Measurements from ENCODE around the gene MBTPS1.

Gene MBTPS1

DNA sequence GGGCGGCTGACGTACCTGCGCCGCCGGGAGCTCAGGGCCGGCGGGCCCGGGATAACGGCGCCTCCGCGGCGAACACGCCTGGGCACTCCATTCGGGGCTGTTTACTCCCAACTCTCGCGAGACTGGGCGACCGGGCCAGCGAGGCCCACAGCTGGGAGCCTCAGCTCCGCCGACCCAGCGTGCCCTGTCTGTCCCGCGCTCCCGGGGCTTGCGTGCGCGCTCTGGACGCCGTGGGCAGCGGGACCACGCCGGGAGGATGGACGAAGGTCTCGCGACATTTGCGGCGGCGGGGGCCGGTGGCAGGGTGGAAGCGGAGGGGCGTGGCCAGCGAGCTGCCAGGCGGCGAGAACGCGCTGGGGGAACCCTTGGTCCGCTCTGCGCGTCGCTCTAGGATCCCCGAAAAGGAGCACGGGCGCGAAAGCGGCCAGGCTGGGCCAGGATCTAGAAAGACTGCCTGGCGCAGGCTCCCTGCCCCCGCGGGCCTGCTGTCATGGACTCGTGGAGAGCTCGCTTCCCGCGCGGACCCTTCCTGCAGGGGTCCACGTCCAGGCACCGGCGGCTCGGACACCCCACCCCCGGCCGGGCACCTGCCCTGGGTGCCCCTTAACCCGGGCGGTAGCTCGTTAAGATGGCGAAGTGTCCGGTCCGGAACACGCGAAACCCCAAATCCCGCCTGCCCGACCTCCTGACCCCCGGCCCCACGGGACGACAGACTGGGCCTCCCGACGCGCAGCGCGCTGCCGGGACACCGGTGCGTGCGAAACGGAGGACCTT is at the start of gene MBTPS1:
Gene MBTPS1 (minus strand): TSS at position 223 of the 774 bp plus-strand sequence. CDS start 15,159 bp downstream, outside the sequence.
- no peaks in the 10 kb centered on the region for H3K9me3 Mint-ChIP-seq
- no peaks in the 10 kb centered on the region for H3K27me3 Mint-ChIP-seq
- H3K27ac Mint-ChIP-seq: peak within 1 kb of the TSS; percentile 96 to 99

DNA sequence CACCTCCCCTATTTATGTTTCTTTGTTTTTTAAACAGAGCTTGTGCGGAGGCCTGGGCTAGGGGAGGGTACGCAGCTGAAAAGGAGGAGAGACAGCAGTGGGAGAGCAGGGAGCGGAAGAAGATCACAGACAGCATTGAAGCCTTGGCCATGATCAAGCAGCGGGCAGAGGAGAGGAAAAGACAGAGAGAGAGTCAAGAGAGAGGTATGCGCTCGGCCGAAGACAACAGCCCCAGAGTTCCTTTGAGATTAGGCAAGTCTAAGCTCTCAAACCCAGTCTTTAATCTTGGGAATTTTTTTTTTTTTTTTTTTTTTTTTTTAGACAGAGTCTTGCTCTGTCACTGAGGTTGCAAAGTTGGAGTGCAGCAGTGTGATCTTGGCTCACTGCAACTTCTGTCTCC is 49.0 kb upstream of the MBTPS1 start:
- Mint-ChIP-seq H3K9me3 (no peaks in the 10 kb centered on the region), H3K27ac (no peak overlapping the region)
- no peak for ATAC-seq

More for the DNA sequence above, at the start of gene MBTPS1:
- peak; percentile 96 for ATAC-seq
- Mint-ChIP-seq H3K4me1 (peaks cover 23% of the 10 kb centered on the region), H3K4me3 (peak within 1 kb of the TSS; percentile 95 to 96)
- DNase-seq: peak; percentile 99 to 100

DNA sequence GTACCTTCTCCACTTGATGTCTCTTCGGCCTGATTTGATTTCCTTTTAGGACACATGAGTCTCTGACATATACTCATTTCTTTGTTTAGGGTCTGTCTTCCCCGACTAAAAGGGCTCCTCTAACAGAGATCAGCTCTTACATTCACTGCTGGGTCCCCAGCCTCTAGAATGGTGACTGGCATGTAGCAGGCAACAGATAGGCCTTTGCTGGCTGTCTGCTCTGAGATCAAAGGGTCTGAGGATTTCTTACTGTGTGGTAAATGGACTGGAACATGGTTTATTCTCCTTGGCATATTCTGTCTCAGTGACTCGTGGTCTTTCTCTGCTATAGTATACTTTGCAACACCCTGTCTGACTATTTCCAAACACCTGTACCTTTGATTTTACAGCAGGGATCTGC is 45.1 kb upstream of the MBTPS1 start:
- no peaks in the 10 kb centered on the region for H3K9me3 Mint-ChIP-seq
- DNase-seq (no peak), ATAC-seq (no peak)
- H3K27ac Mint-ChIP-seq: no peak overlapping the region
- peaks cover 11% of the 10 kb centered on the region for H3K4me1 Mint-ChIP-seq
- H3K27me3 Mint-ChIP-seq: peaks cover 52% of the 10 kb centered on the region
- no peak overlapping the region for H3K4me3 Mint-ChIP-seq

More for the DNA sequence above, 49.0 kb upstream of the MBTPS1 start:
- peaks cover 39% of the 10 kb centered on the region for H3K27me3 Mint-ChIP-seq
- no peak overlapping the region for H3K4me3 Mint-ChIP-seq
- no peaks in the 10 kb centered on the region for H3K4me1 Mint-ChIP-seq
- DNase-seq: no peak

DNA sequence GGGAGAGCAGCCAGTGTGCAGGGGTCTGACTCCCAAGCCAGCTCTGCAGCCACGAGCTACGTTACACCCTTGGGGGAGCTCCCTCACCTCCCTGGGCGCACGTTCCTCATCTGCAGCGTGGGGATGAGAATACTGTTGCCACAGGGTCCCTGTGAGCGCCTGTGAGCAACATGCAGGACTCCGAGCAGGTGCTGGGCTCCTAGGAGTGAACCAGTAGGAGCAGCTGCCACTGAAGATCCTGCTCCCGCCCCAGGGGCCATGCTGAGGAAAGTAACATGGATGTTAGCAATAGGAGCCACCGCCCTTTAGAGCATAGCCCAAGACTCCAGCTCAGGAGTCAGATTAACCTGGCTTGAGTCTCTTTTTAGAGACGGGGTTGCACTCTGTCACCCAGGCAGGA is 44.3 kb upstream of the MBTPS1 start:
- peaks cover 17% of the 10 kb centered on the region for H3K4me1 Mint-ChIP-seq
- no peak overlapping the region for H3K4me3 Mint-ChIP-seq
- DNase-seq (no peak), ATAC-seq (no peak)
- H3K9me3 Mint-ChIP-seq: no peaks in the 10 kb centered on the region
- peaks cover 59% of the 10 kb centered on the region for H3K27me3 Mint-ChIP-seq
- H3K27ac Mint-ChIP-seq: no peak overlapping the region

DNA sequence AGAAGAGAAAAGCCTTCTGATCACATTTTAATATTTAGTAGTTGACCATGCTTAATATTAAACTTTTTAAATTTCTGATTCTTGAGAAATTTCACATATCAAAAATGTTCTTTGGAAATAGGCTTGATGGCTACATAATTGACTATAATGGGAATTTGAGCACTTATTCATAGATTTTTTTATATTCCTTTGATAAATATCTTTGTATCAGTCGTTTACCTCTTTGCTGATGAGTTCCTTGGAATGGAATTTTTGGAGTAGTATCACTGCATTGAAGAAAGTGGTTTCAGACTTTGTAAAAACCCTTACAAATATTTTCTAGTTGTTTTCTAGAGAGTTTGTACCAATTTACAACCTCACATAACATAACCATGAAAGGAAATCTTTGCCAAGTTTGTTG is 43.1 kb upstream of the MBTPS1 start:
- no peak overlapping the region for H3K27ac Mint-ChIP-seq
- no peak for ATAC-seq
- no peak for DNase-seq
- no peaks in the 10 kb centered on the region for H3K9me3 Mint-ChIP-seq
- peaks cover 56% of the 10 kb centered on the region for H3K27me3 Mint-ChIP-seq
- peaks cover 17% of the 10 kb centered on the region for H3K4me1 Mint-ChIP-seq
- H3K4me3 Mint-ChIP-seq: no peak overlapping the region

DNA sequence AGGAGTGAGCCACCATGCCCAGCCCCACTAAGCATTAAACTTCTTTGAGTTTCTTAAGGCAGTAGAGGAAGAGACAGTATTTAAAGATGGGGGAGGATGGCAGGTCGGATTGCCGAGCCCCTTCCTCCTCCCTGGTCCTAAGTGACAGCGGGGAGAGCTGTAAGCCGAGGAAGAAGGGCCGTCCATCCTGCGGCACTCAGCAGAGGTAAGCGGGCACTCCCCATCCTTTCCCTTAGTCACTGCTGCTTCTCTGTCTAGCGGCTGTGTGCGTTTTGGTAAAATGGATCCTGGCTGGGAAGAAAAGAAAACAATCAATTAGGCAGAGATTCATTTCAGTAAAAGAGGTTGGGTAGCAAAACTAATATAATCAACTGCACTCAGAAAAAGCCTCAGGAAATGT is 42.3 kb upstream of the MBTPS1 start:
- H3K9me3 Mint-ChIP-seq: no peaks in the 10 kb centered on the region
- H3K4me3 Mint-ChIP-seq: no peak overlapping the region
- ATAC-seq: no peak
- no peak for DNase-seq
- peaks cover 48% of the 10 kb centered on the region for H3K27me3 Mint-ChIP-seq
- peaks cover 17% of the 10 kb centered on the region for H3K4me1 Mint-ChIP-seq
- peak overlapping the region in 1 of 2 donors; percentile 59 for H3K27ac Mint-ChIP-seq

DNA sequence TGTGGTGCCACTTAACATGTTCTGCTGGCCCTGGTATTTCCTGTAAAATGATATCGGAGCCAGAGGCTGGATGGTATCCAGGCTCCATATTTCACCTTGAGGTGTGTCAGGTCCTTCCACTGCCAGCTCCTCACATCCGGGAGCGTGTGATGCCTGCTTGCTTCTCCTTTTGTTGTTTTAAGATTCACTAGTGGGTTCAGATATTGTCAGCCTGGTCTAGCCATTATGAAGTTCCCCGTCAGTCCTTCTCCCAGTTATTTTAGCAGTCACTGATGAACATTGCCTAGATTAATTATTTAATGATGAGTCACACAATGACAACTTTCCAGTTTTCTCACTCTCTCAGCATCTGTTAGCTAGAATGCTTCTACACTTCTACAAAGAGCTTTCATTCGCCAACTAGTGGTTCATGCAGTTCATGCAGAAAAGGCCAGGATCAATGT is 39.6 kb upstream of the MBTPS1 start:
- H3K4me3 Mint-ChIP-seq: no peak overlapping the region

DNA sequence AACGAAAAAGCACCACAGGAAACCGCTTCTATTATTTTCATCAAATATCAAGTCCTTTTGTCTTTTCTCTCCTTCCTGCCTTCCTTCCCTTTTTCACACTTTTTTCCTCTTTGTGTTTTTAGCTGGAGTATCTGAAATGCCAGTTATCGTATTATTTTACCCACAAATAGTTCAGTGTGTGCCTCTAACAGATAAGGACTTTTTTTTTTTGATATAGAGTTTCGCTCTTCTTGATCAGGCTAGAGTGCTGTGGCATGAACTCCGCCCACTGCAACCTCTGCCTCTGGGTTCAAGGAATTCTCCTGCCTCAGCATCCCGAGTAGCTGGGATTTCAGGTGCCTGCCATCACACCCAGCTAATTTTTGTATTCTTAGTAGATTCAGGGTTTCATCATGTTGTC is 39.0 kb upstream of the MBTPS1 start:
- DNase-seq (no peak), ATAC-seq (no peak)
- Mint-ChIP-seq H3K27ac (peak overlapping the region in 1 of 2 donors; percentile 8), H3K4me1 (peaks cover 17% of the 10 kb centered on the region), H3K4me3 (no peak overlapping the region), H3K9me3 (no peaks in the 10 kb centered on the region), H3K27me3 (peaks cover 45% of the 10 kb centered on the region)

More for the DNA sequence above, 39.6 kb upstream of the MBTPS1 start:
- peaks cover 40% of the 10 kb centered on the region for H3K27me3 Mint-ChIP-seq
- no peak overlapping the region for H3K27ac Mint-ChIP-seq
- DNase-seq (no peak), ATAC-seq (no peak)
- H3K9me3 Mint-ChIP-seq: no peaks in the 10 kb centered on the region
- peaks cover 17% of the 10 kb centered on the region for H3K4me1 Mint-ChIP-seq

DNA sequence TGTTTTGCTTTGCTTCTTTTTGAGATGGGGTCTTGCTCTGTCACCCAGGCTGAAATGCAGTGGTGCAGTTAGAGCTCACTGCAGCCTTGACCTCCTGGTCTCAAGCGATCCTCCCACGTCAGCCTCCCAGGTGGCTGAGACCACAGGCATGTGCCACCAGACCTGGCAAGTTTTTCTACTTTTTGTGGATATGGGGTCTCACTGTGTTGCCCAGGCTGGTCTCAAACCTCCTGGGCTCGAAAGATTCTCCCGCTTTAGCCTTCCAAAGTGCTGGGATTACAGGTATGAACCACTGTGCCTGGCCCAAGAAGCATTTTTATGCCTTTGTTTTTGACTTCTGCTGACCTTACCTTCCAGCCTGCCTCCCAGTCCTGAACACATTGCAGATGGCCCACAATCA is 38.5 kb upstream of the MBTPS1 start:
- peaks cover 48% of the 10 kb centered on the region for H3K27me3 Mint-ChIP-seq
- H3K4me1 Mint-ChIP-seq: peaks cover 17% of the 10 kb centered on the region
- H3K9me3 Mint-ChIP-seq: no peaks in the 10 kb centered on the region
- H3K4me3 Mint-ChIP-seq: no peak overlapping the region
- DNase-seq (no peak), ATAC-seq (no peak)
- H3K27ac Mint-ChIP-seq: no peak overlapping the region

DNA sequence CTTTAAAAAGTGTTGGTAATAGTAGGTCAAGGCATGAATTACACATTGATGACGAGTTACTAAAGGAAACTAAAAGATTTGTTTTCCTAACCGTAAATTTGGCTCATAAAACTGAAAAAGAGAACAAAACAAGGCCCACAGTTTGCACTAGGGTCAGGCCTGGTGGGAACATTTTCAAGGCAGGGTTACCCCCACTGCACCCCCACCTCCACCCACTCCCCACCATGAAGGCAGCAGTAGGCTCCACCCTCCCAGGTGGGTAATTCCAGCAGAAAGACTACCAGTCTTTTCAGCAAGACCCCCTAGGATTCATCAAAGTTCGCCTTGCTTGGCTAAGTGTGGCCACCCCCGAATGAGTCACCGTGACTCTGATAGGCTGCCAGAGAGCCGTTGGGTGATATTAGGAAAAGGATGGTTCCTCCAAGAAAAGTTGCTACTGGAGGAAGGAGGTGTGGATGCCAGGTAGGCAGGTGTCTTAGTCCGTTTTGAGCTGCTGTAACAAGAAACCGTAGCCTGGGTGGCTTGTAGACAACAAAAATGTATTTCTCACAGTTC is 37.0 kb upstream of the MBTPS1 start:
- DNase-seq: no peak
- H3K9me3 Mint-ChIP-seq: no peaks in the 10 kb centered on the region
- peaks cover 39% of the 10 kb centered on the region for H3K27me3 Mint-ChIP-seq
- peaks cover 12% of the 10 kb centered on the region for H3K4me1 Mint-ChIP-seq
- no peak for ATAC-seq
- no peak overlapping the region for H3K27ac Mint-ChIP-seq
- no peak overlapping the region for H3K4me3 Mint-ChIP-seq

DNA sequence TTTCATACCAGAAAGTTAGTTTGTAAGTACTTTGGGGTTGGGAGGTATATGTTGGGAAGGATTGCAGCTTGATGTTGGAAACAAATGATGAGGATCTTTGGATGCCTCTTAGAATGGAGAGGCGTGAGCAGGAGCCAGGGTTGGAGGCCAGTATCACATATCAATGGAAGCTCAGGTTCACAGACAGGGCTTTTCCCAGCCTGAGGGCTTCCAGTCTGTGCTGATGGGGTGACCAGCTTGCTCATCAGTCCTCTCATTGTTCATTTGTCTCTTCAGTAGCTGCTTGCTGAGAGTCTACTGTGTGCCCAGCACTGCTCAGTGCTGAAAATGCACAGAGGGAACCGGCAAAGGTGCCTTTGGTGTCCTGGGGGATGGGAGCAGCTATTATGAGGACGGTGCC is 34.2 kb upstream of the MBTPS1 start:
- no peaks in the 10 kb centered on the region for H3K4me1 Mint-ChIP-seq

DNA sequence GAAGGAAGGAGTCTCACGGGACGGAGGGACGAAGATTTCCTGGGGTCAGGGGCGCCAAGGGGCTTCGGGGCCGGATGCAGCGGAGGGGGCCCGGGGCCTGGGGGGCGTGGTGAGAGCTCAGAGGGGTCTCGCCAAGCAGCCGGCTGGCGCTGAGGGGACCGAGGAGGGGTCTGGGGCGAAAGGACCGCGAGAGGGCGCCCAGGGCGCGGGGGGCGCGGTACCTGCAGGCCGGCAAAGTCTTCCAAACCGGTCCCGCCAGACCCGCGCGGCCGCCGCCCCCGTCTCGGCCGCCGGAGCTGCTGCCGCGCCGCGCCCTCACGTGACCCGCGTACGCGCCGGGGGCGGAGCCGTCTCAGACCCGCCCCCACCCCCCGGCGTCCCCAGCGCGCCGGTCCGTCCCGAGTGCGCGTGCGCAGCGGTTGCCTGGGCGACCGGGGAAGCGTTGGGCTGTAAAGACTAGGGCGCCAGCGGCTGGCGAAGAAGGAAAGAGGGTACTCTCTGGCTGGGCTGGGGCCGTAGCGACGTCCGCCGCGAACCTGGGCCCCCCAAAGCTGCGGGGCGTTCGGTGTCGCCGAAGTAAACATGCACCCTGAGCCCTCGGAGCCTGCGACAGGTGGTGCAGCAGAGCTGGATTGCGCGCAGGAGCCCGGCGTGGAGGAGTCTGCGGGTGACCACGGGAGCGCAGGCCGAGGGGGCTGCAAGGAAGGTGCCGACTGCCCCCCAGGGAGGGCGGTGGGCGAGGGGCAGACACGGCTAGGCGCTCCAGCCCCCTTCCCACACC is 28.3 kb upstream of the MBTPS1 start, which contains the start of the genes DNAAF1 and HSDL1:
Gene DNAAF1 (plus strand): TSS at position 450 of the 781 bp plus-strand sequence. CDS start 133 bp downstream, at position 583.
Gene HSDL1 (minus strand): TSS at position 319 of the 781 bp plus-strand sequence. CDS start 13,856 bp downstream, outside the sequence.
- H3K9me3 Mint-ChIP-seq: no peaks in the 10 kb centered on the region
- peaks cover 28% of the 10 kb centered on the region for H3K4me1 Mint-ChIP-seq
- DNase-seq: peak; percentile 90 to 94
- peak within 1 kb of the TSS; percentile 70 to 92 for H3K27ac Mint-ChIP-seq
- ATAC-seq: peak; percentile 84
- H3K27me3 Mint-ChIP-seq: peaks cover 9% of the 10 kb centered on the region
- peak within 1 kb of the TSS; percentile 87 to 98 for H3K4me3 Mint-ChIP-seq

More for the DNA sequence above, 34.2 kb upstream of the MBTPS1 start:
- Mint-ChIP-seq H3K27me3 (peaks cover 26% of the 10 kb centered on the region), H3K4me3 (no peak overlapping the region), H3K27ac (no peak overlapping the region), H3K9me3 (no peaks in the 10 kb centered on the region)
- ATAC-seq (no peak), DNase-seq (no peak)

DNA sequence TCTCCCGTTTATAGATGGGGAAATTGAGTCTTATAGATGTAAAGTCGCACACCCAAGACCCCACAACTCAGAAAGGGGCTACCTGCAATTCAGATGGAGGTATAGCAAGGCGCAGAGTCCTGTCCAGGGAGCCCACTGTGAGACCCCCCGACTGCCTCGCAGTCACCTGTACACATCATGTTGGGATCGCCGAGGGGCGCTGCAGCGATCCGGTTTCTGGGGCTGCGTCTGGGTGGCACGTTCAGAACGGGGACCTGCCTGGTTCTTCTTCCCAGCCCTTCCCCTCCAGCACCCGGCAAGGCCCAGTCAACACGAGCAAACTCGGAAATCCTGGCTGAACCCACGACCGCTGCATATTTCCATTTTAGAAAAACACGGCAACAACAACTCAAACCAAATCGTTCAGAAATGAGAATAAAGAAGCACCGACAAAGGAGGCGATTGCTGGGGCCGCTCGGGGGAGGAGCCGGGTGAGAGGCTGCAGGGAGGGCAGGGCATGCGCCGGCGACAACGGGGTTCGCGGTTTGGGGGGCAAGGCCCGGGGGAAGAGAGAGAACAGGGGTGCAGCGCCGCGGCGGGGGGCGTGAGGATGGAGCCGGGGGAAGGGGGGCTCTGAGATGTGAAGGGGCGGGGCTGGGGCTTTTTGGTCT is 27.6 kb upstream of the MBTPS1 start:
- peak overlapping the region; percentile 87 to 98 for H3K4me3 Mint-ChIP-seq
- DNase-seq (peak; percentile 36 to 48), ATAC-seq (peak; percentile 58)
- peak overlapping the region; percentile 70 to 92 for H3K27ac Mint-ChIP-seq
- H3K9me3 Mint-ChIP-seq: no peaks in the 10 kb centered on the region
- H3K27me3 Mint-ChIP-seq: peaks cover 9% of the 10 kb centered on the region
- peaks cover 35% of the 10 kb centered on the region for H3K4me1 Mint-ChIP-seq

DNA sequence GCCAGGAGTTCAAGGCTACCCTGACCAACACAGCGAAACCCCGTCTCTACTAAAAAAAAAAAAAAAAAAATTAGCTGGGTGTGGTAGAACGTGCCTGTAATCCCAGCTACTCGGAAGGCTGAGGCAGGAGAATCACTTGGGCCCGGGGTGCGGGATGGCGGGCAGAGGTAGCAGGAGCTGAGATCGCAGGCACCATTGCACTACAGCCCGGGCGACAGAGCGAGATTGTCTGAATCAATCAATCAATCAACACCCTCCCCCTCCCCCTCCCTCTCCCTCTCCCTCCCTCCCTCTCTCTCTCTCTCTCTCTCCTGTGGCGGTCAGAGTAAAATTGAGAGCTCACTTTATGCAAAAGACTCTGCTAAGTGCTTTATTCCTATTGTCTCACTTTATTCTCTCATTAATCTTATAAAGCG is 27.1 kb upstream of the MBTPS1 start:
- H3K27ac Mint-ChIP-seq: no peak overlapping the region
- no peaks in the 10 kb centered on the region for H3K9me3 Mint-ChIP-seq
- no peak for ATAC-seq
- H3K27me3 Mint-ChIP-seq: peaks cover 9% of the 10 kb centered on the region
- H3K4me1 Mint-ChIP-seq: peaks cover 41% of the 10 kb centered on the region
- no peak for DNase-seq
- H3K4me3 Mint-ChIP-seq: peak overlapping the region; percentile 87 to 98

DNA sequence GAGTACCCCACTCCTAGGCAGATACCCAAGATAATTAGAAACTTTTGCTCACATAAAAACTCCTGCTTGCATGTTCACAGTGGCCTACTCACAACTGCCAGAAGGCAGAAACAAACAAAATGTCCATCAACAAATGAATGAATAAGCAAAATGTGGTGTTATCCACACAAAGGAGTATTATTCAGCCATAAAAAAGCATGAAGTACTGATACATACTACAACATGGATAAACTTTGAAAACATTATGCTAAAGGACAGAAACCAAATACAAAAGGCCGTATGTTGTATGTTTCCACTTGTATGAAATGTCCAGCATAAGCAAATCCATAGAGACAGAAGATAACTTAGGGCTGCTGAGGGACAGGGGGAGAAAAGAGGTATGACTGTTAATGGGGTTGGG is 26.3 kb upstream of the MBTPS1 start:
- ATAC-seq (no peak), DNase-seq (no peak)
- no peak overlapping the region for H3K27ac Mint-ChIP-seq
- H3K27me3 Mint-ChIP-seq: peaks cover 9% of the 10 kb centered on the region
- H3K4me1 Mint-ChIP-seq: peaks cover 45% of the 10 kb centered on the region
- H3K9me3 Mint-ChIP-seq: no peaks in the 10 kb centered on the region
- no peak overlapping the region for H3K4me3 Mint-ChIP-seq
